Stimulated activated naive CD4-positive, alpha-beta T cell (primary cell): Measurements from ENCODE around the gene PACSIN2.
"Not testable (repeated sequence)": the region's sequence is repeated elsewhere in the genome, so short reads cannot be mapped to it uniquely, and the experiment has no call there.

ENCODE experiments used
- DNase-seq, 6 experiments: peaks; one replicate each; lab custom pipeline; 2025; lab: John Stamatoyannopoulos, UW

The PACSIN2 gene, protein sequence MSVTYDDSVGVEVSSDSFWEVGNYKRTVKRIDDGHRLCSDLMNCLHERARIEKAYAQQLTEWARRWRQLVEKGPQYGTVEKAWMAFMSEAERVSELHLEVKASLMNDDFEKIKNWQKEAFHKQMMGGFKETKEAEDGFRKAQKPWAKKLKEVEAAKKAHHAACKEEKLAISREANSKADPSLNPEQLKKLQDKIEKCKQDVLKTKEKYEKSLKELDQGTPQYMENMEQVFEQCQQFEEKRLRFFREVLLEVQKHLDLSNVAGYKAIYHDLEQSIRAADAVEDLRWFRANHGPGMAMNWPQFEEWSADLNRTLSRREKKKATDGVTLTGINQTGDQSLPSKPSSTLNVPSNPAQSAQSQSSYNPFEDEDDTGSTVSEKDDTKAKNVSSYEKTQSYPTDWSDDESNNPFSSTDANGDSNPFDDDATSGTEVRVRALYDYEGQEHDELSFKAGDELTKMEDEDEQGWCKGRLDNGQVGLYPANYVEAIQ

DNA sequence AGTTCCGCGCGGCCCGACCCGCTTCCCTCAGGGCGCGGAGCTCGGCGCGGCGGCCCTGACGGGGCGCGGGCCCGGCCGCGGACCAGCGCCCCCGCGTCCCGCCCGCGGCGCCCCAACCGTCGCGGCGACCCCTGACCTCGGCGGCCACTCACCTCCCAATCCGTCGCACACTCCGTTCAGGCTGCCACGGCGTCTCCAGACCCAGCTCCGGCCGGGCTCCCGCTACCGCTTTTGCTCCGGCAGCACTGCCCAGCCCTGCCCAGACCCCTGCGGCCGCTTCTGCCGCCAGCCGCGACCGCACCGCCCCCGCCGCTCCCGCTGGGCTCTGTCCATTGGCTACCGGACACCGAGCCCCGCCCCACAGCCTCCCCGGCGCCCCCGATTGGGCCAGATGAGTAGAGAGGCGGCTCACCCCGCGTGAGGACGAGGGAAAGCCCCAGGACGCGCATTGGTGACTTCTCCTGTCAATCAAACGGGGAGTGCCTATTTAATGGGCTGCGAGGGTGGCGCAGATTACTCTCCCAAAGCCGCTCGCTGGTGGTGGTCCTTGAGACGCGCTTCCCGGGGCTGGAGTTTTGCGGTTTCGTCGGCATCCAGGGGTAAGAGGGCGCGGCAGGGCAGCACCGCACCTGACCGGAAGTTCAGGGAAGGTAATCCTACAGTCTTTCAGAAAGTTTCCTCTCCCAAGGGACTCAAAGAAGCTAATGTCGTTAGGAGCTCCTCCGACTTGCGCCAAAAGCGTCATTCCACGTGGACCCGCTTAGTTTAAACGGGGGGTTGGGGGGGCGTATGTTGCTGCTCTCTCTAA, at the start of gene PACSIN2:
Gene PACSIN2 (minus strand): TSS at position 281 of the 808 bp plus-strand sequence. CDS start 103,069 bp downstream, outside the sequence.
- DNase-seq, result peak; percentile 96 to 98 (median 97)

DNA sequence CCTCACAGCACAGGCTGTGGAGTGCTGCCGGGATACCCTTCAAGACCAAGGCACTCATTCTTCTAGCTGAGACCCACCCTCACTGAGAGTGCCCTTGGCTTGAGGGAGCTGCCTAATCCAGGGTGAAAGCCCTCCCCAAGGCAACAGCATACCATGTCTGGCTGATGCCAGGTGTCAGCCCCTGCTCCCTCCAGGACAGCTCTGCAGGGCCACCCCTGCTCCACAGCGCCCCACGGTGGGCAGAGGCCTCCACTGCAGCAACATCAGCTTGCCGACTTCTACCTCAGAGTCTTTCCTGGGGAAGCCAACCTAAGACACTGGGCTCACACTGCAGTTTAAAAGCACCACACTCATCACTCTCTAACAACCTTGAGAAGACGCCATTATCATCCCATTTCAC, 45.2 kb upstream of the PACSIN2 start:
- peak in 3 of 6 experiments; percentile 8 to 16 (median 12) for DNase-seq

DNA sequence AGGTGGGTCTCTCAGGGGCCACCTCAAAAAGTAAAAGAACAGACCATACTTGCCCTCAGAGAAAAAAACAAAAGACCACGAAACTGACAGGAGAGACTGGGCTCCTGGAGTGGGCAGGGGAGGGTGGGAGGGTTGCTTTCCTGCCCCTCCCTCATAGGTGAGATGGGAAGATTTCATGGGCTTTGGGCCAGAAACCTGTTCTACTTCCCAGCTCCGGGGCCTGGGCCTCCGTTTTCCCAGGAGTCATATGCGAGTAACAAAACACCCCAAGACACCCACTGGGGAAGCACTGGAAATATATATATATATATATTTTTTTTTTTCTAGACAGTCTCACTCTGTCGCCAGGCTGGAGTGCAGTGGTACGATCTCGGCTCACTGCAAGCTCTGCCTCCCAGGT, 42.7 kb upstream of the PACSIN2 start:
- DNase-seq, result no peak

DNA sequence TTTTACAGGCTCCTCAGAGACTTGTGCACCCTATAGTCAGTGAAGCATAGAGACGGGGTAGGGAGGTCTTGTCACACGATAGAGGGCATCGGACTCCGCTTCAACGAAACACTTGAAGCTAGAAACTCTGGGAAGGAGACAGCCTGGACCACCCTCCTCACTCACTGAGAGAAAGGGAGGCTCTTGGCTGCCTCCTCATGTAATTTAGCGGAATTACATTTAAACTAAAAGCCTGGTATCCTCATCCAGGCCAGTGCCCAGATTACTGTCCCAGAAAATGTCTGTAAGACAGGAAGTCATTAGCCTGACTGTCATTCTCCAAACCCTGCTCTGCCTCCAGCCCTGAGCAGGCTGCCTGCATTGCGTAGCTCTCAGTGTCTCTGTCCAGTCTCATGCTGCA, 38.2 kb upstream of the PACSIN2 start:
- DNase-seq, result no peak

DNA sequence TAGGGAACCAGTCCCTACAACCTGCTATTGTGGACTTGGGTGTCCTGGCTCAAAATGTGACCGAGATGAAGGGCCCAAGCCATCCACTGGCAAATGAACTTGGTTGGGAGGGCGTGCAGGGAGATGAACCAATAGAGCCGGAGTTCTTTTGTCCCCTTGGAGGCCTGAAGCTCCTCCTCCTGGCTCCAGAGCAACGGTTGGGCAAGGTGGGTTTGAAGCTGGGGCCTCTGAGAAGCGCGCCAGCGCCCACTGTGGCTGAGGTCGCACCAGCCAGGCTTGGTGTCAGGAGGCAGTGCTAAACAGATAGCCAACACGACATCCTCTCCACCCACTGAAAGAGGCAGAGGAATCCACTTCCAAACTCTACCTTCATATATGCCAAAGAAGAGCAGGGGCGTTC, 36.0 kb upstream of the PACSIN2 start:
- no peak for DNase-seq

DNA sequence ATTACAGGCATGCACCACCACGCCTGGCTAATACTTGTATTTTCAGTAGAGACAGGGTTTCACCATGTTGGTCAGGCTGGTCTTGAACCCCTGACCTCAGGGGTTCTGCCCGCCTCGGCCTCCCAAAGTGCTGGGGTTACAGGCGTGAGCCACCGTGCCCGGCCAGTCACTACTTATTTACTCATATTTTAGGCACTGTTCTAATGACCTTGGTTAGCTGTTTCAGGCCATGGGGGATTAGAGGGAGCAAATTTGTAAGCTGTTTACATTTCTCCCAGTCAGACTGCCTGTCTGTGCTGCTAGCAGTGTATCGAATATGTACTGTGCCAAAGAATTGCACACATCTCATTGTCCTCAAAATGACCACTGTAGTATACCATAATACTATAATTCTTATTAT, 32.7 kb upstream of the PACSIN2 start:
- no peak for DNase-seq

DNA sequence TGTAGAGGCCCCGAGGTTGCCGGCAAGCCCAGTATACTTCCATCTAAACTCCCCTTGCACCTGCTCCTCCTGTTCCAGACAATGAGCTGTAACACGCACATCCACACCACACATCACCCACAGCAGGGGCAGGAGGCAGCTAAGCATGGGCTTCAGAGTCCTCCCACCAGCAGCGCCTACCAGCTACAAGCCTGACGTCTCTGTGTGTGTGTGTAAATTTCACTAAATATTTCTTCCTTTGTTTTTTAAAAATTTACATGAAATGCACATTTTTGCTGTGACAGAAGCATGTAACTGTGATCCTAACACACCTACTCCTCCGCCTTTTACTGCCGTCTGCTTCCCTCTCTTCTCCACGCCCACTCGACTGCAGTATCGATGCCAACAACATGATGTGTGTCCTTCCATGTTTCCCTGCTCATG, 29.4 kb upstream of the PACSIN2 start:
- no peak for DNase-seq

DNA sequence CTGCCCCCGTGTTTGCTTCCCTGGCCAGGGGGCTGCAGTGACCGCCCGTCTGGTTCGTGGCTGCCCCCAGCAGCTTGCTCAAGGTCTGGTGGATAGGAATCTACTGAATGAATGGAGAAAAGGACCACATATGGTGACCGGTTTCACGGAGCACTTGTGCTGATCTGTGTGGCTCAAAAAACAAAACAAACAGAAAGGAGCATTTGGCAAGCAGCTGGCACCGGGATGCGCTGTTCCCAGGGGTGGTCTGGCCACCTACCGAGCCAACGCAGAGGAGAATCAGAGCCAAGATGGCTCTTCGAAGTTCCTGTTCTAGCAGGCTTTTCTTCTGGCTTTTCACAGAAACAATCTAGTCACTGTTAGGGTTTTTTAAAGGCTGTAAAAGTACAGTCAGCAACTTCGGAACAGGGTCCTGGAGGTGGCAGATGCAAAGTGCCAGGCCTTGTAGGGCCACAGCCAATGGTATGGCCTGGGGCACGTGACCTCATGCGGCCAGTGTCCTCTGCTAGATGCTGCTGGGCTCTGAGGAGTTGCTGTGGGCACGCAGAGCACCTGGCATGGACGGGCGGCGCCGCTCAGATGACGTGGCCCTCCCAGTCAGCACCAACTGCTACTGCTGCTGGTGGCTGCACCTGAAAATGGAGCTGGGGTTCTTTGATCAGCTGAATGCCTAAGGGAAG, 27.3 kb upstream of the PACSIN2 start:
- DNase-seq, result no peak

DNA sequence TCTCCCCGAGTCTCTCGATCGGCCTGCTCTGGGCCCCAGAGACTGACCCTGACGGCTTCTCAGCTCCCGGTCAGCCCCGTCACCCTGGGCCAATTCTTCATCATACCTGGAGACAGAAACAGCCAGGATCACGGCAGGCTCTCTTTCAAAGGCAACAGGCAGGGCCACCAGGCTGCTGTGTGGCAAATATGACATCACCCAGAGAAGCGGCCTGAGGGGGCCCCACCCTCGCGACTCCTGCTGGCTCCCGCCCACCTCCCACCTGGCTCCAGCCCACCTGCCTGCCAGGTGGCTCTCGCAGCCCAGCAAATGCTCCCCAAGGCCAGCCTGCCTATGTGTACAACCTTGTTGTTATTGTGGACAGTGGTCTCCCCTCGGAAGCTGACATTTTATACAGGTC, 24.9 kb upstream of the PACSIN2 start:
- DNase-seq, result no peak

DNA sequence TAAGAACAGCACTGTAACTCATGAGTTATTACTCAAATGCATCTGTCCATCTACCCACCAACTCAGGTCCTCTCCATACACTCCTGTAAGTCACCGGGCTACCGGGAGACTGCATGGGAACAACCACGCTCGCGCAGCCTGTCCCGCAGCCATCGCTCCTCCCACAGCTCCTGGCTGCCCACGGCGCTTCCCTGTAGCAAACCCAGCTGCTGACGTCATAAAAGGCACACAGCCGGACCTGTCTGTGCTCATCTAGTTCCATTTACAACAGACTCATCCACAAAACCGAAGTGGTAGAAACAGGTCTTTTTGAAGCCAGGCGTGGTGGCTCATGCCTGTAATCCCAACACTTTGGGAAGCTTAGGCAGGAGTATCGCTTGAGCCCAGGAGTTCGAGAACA, 23.4 kb upstream of the PACSIN2 start:
- DNase-seq, result no peak

DNA sequence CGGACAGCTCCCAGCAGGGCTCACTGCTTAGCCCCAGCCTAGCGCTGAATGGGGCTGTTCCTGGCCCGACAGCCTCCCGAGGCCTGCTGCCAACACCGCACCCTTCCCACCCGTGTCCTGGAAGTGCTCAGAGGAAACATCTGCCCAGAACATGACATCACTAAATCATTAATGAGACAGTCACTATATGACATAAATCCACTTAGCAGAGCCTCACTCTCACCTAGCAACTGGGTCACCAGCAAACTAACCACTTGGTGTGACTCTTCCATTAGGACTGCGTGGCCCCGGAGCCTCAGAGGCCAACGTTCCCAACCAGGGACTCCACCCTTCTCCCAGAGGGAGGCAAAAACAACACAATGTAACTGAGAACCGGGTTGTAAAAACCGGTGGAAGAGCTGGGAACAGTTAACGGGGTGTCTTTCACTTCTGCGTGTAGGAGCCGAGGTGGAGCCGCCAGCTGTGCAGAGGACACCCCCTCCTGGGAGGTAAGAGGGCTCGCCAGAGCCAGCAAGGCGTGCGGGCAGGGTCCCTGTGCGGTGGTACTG, 21.4 kb upstream of the PACSIN2 start:
- DNase-seq, result no peak

DNA sequence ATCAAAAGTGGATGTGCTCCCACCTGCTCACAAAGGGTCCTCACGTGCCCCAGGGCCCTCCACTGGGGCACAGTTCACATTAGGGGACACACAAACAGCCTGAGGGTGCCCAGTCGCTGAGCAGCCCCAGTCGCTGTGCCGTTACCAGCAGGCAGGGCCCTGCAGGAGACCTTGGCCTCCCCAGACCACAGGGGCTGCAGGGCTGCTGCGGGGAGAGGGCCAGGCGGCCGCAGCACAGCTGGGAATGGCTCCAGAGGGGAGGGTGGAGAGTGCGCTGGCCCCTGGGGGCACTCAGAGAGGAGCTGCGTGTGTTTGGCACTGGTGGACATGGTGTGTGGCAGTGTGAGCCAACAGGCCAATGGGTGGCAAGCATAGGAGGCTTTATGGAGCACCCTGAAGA, 20.3 kb upstream of the PACSIN2 start:
- DNase-seq, result no peak

DNA sequence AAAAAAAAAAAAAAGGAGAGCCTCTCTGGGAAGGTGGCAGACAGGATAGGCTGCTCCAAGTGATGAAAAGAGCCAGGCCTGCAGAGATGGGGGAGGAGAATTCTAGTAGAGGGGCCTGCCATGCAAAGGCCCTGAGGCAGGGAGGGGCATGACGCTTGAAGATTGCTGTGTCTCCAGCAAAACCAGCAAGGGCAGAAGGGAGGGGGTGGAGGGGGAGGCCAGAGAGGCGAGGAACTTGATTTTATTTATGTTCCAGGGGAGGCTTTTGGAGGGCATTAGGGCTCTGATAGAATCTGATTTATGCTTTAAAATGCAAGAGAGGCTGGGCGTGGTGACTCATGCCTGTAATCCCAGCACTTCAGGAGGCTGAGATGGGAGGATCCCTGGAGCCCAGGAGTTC, 16.7 kb upstream of the PACSIN2 start:
- DNase-seq, result no peak

DNA sequence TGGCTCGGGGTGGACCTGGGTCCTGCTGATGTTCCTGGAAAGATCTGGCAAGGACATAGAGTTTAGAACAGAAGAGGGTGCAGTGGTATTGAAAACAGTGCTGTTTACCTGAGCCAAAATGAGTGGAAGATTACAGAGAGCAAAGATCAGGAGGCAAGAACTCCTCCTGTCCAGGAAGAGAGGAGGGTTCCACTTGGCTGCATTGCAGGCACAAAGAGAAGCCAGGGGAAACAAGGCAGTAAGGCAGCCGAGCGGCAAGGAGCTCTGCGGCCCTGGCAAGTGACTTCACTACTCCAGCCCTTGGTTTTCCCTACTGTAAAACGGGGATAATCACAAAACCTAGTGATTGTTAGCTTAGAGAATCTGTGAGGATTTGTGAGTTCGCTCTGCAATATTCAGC, 3.7 kb upstream of the PACSIN2 start:
- no peak for DNase-seq

DNA sequence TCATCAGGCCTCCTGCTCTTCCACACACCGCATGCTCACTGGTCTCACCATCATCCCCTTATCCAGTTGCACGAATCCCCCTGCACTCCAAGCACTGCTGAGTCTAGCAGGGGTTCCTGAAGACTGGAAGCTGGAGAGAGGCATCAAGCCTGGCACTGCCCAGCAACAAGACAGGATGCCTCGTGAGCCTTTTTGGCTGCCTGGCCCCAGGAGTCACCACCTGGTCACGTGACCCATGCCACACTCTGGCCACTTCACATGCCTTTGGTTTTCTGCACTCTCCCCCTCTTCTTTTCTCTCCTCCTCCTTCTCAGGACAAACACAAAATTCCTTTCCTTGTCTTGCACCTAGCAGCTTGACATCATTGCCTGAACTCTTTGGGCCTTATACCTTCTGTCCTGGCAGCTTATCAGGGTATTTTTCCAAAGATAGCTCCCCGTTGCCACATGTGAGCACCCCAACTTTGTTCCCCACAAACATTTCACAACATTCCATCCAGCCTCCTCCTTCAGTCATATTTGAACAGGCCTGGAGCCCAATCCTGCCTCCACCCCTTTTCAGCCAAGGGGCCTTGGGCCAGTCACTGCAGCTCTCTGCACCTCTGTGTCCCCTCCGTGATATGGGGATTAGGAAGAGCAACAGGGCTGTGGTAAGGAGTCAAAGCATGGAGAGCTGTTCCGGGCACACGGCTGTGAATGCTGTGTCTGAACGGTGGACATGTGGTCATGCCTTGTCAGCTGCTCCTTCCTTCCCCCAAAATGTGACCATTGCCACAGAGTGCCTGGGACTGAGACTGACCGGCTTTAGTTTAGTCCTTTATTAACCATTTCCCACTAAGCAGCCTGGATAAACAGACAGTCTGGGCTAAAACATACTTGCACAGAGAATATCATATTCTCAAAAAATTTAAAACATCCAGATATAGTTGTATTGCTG, 2.8 kb upstream of the PACSIN2 start:
- DNase-seq, result no peak

DNA sequence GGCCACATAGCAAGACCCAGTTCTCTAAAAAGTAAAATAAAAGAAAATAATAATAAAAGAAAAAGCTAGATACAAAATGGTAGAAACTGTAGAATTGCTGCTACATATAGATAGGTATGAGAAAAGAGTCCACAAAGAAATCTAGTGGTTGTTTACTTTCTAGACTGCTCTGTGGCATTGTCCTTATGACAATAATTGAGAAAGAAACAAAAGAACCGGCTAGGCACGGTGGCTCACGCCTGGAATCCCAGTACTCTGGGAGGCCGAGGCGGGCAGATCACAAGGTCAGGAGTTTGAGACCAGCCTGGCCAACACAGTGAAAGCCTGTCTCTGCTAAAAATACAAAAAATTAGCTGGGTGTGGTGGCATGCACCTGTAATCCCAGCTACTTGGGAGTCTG, 1.2 kb upstream of the PACSIN2 start:
- DNase-seq, result not testable (repeated sequence)

DNA sequence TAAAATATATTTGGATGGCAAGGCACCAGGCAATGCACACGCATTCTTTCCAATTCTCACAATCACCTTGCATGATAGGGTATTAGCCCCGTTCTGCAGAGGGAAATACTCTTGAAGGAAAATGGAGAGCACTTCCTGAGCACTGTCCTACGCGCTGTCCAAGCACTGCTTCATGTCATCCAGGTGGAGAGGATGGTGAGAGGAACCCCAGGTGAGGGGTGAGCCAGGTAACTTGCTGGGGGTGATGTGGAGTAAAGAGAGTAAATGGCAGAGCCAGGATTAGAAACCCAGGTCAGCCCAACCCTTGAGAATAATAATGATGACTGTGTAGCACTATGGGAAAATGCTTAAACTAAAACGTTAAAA, 711 bp upstream of the PACSIN2 start:
- DNase-seq, result no peak

DNA sequence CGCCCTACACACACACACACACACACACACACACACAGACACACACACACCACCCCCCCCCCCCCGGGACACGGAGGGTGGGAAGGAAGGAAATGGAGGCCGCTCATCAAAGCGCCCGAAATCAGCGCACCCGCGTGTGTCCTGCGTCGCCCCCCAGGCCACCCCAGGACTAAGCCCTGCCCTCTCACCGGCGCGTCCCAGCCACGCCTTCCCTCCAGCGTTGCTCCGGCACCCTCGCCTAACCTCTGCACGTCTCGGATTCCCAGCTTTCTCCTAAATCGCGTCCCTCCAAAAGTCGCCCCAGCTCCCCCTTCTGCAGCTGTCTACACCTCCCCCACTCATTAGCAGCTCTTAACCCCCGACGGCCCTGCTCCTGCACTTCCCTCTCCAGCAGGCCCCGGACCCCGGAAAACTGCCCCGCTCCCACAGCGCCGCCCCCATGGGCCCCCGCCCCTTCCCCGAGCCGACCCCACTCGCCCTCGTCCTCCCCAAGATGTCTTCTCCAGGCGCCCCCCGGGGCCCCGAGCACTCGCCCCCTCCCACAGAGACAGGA, 557 bp downstream of the PACSIN2 start:
- DNase-seq, result peak; percentile 18 to 60 (median 44)

DNA sequence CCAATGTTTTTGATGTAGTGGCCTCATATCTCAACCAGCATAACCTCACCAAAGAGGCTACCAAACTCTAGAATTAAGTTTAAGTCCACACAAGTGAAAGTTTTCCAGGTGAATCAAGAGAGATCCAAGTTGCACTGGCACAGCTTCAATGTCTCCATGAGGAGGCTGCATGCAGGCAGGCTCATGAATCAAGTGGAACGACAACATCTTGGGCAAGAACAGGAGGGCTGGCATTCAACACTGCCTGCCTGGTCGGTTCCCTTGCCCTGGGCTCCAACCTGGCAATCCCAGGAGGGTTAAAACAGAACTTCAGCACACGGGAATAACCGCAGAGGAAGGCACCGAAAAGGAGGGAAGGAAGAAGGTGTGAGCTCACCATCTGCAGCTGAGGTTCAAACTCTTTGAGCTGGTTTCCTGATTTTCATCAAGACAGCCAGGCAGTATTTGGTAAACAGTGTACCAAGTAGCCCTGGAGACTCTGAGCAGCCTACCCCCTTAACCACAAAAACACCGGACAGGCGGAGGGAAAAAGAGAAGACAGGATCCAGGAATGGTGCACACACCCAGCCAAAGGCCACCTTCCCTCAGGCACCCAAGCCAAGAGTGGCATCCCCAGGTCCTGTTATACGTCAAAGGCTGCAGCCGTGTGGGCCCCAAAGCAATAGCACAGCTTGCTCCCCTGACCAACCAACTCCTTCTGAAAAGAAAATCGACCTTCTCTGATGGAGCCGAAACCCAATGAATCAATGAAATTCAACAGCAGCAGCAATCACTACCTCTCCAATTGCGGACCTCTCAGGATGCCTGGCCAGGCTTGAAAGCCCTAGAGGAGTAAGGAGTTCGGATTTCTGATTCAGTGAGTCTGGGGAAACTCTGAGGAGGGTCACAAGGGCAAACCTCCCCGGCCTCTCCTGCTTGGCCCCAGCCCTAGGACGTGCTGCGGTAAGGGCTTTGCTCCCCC, 1.3 kb downstream of the PACSIN2 start:
- DNase-seq, result peak in 1 of 6 experiments; percentile 37

DNA sequence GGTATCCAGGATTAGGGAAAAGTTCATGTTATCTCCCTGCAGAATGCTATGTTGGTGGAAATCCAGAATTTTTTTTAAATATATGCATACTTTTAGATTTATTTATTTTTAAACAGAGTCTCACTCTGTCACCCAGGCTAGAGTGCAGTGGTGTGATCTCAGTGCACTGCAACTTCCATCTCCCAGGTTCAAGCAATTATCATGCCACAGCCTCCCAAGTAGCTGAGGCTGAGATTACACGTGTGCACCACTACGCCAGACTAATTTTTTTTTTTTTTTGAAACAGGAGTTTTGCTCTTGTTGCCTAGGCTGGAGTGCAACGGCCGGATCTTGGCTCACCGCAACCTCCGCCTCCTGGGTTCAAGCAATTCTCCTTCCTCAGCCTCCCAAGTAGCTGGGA, 2.6 kb downstream of the PACSIN2 start:
- DNase-seq, result no peak
